NCI-H748 treated with DMSO at 0.1 percent for 48 hours (cell line): ENCODE results near the gene MAPK1IP1L.
A peak's percentile ranks its signal among the peaks of the same experiment; 100 is the strongest.
"Not testable (repeated sequence)": the region's sequence is repeated elsewhere in the genome, so short reads cannot be mapped to it uniquely, and the experiment has no call there.

Experiments used
- DNase-seq: peaks from one replicate; lab custom pipeline; 2025; lab: John Stamatoyannopoulos, UW

MAPK1IP1L gene

GRCh38 chr14:55054098-55054497, 2.7 kb downstream of the MAPK1IP1L start:
- DNase-seq, result no peak

- DNase-seq, result no peak
These were observed 6.5 kb downstream of the MAPK1IP1L start for GRCh38 chr14:55057919-55058318.

GRCh38 chr14:55059333-55059732, 7.9 kb downstream of the MAPK1IP1L start:
- no peak for DNase-seq

GRCh38 chr14:55062517-55063351, 11.3 kb downstream of the MAPK1IP1L start:
- no peak for DNase-seq

- not testable (repeated sequence) for DNase-seq
These were observed 13.4 kb downstream of the MAPK1IP1L start for GRCh38 chr14:55064896-55065295.

GRCh38 chr14:55065411-55065810, 14.0 kb downstream of the MAPK1IP1L start:
- DNase-seq, result no peak

GRCh38 chr14:55066223-55066622, 14.8 kb downstream of the MAPK1IP1L start:
- DNase-seq, result no peak

- no peak for DNase-seq
These were observed 19.5 kb downstream of the MAPK1IP1L start for GRCh38 chr14:55070981-55071411.

GRCh38 chr14:55071870-55072640, 20.6 kb downstream of the MAPK1IP1L start:
- no peak for DNase-seq

GRCh38 chr14:55073856-55074255, 22.4 kb downstream of the MAPK1IP1L start:
- no peak for DNase-seq

GRCh38 chr14:55074662-55075061, 23.2 kb downstream of the MAPK1IP1L start:
- DNase-seq, result no peak

- no peak for DNase-seq
These were observed 24.3 kb downstream of the MAPK1IP1L start for GRCh38 chr14:55075628-55076175.

- no peak for DNase-seq
These were observed 26.0 kb downstream of the MAPK1IP1L start for GRCh38 chr14:55077170-55078151.

GRCh38 chr14:55079961-55080360, 28.5 kb downstream of the MAPK1IP1L start:
- DNase-seq, result not testable (repeated sequence)

GRCh38 chr14:55084401-55085059, 33.1 kb downstream of the MAPK1IP1L start:
- DNase-seq, result no peak

GRCh38 chr14:55085060-55085660, 33.7 kb downstream of the MAPK1IP1L start:
- DNase-seq, result peak; percentile 21

GRCh38 chr14:55086938-55087337, 35.5 kb downstream of the MAPK1IP1L start:
- DNase-seq, result no peak

GRCh38 chr14:55088356-55088755, 36.9 kb downstream of the MAPK1IP1L start:
- no peak for DNase-seq

- DNase-seq, result no peak
These were observed 40.9 kb downstream of the MAPK1IP1L start for GRCh38 chr14:55092341-55092740.

- no peak for DNase-seq
These were observed 43.1 kb downstream of the MAPK1IP1L start for GRCh38 chr14:55094292-55095157.
